H9 (cell line): Measurements from ENCODE around the gene TIMP1. TPM values are rescaled to one million over a fixed set of nuclear protein-coding genes. Genes with fewer than 3 reads are reported as not detected.

Experiments used
- DNase-seq: peaks from one replicate; pipeline ENCODE4 v3.0.0-alpha.2; 2017
- H2AFZ ChIP-seq: one replicate; pipeline ENCODE4 v1.6.1; 2013; ENCODE audit warnings: mild to moderate bottlenecking, low read length, control low read depth, moderate library complexity
- H2AK5ac ChIP-seq: 2 replicates; pipeline ENCODE4 v1.6.1; 2013; ENCODE audit warnings: low read length, control low read depth, mixed read lengths; ENCODE audit not compliant: insufficient read length
- H2BK120ac ChIP-seq: one replicate; pipeline ENCODE4 v1.6.1; 2013; ENCODE audit warnings: low read depth, mild to moderate bottlenecking, low read length, control low read depth, inconsistent platforms; ENCODE audit not compliant: poor library complexity, severe bottlenecking
- H2BK12ac ChIP-seq: 2 replicates; pipeline ENCODE4 v1.6.1; 2013; ENCODE audit warnings: low read length, control low read depth, mixed read lengths, low read depth; ENCODE audit not compliant: insufficient read length
- H2BK15ac ChIP-seq: 2 replicates; pipeline ENCODE4 v1.6.1; 2013; ENCODE audit warnings: low read depth, low read length, control low read depth
- H2BK20ac ChIP-seq: one replicate; pipeline ENCODE4 v1.6.1; 2013; ENCODE audit warnings: low read depth, mild to moderate bottlenecking, low read length, control low read depth, inconsistent platforms; ENCODE audit not compliant: poor library complexity, severe bottlenecking
- H2BK5ac ChIP-seq: 2 replicates; pipeline ENCODE4 v1.6.1; 2013; ENCODE audit warnings: low read length, control low read depth, mixed read lengths; ENCODE audit not compliant: insufficient read length
- H3K14ac ChIP-seq: 2 replicates; pipeline ENCODE4 v1.6.1; 2013; ENCODE audit warnings: low read length, control low read depth; ENCODE audit not compliant: insufficient read depth
- H3K18ac ChIP-seq: 2 replicates; pipeline ENCODE4 v1.6.1; 2013; ENCODE audit warnings: low read depth, mild to moderate bottlenecking, mixed read lengths, low read length, control low read depth; ENCODE audit not compliant: insufficient read length
- H3K23ac ChIP-seq: 2 replicates; pipeline ENCODE4 v1.6.1; 2013; ENCODE audit warnings: low read length, control low read depth, mixed read lengths, low read depth; ENCODE audit not compliant: insufficient read length
- H3K23me2 ChIP-seq: 2 replicates; pipeline ENCODE4 v1.6.1; 2013; ENCODE audit warnings: low read depth, mild to moderate bottlenecking, mixed read lengths, low read length, control low read depth; ENCODE audit not compliant: insufficient read length, poor library complexity, severe bottlenecking
- H3K27ac ChIP-seq: 2 replicates; pipeline ENCODE4 v1.5.1; 2013; ENCODE audit warnings: low read length, control low read depth, mixed read lengths, low read depth; ENCODE audit not compliant: insufficient read length
- H3K27me3 ChIP-seq: 2 replicates; pipeline ENCODE4 v1.6.1; 2013; ENCODE audit warnings: low read length, control low read depth, inconsistent platforms; ENCODE audit not compliant: insufficient read depth
- H3K4ac ChIP-seq: 2 replicates; pipeline ENCODE4 v1.6.1; 2013; ENCODE audit warnings: low read depth, mild to moderate bottlenecking, control low read depth, inconsistent platforms, low read length, moderate library complexity
- H3K4me1 ChIP-seq: 2 replicates; pipeline ENCODE4 v1.6.1; 2013; ENCODE audit warnings: low read length, control low read depth, inconsistent platforms; ENCODE audit not compliant: insufficient read depth
- H3K4me2 ChIP-seq: 2 replicates; pipeline ENCODE4 v1.6.1; 2013; ENCODE audit warnings: low read length, control low read depth, mixed read lengths; ENCODE audit not compliant: insufficient read length, insufficient read depth
- H3K56ac ChIP-seq: 2 replicates; pipeline ENCODE4 v1.6.1; 2013; ENCODE audit warnings: low read depth, mild to moderate bottlenecking, mixed read lengths, low read length, control low read depth; ENCODE audit not compliant: insufficient read length
- H3K79me1 ChIP-seq: 2 replicates; pipeline ENCODE4 v1.6.1; 2013; ENCODE audit warnings: low read depth, mild to moderate bottlenecking, moderate library complexity, low read length, control low read depth, inconsistent platforms; ENCODE audit not compliant: insufficient read depth, poor library complexity, severe bottlenecking
- H3K79me2 ChIP-seq: 2 replicates; pipeline ENCODE4 v1.6.1; 2013; ENCODE audit warnings: low read length, control low read depth, inconsistent platforms; ENCODE audit not compliant: insufficient read depth
- H3K9ac ChIP-seq: 2 replicates; pipeline ENCODE4 v1.6.1; 2013; ENCODE audit warnings: low read length, control low read depth, mixed read lengths; ENCODE audit not compliant: insufficient read length; ENCODE audit errors: extremely low read depth
- H3K9me3 ChIP-seq: one replicate; pipeline ENCODE4 v1.6.1; 2013; ENCODE audit warnings: low read depth, low read length, inconsistent platforms; ENCODE audit not compliant: control insufficient read depth
- H3T11ph ChIP-seq: one replicate; pipeline ENCODE4 v1.6.1; 2013; ENCODE audit warnings: mild to moderate bottlenecking, low read length, control low read depth, inconsistent platforms
- H4K20me1 ChIP-seq: one replicate; pipeline ENCODE4 v1.6.1; 2013; ENCODE audit not compliant: control insufficient read depth, insufficient read length, insufficient read depth
- H4K5ac ChIP-seq: 2 replicates; pipeline ENCODE4 v1.6.1; 2013; ENCODE audit warnings: low read depth, mild to moderate bottlenecking, mixed read lengths, low read length, control low read depth; ENCODE audit not compliant: insufficient read length
- H4K8ac ChIP-seq: replicated peaks from 2 replicates; pipeline ENCODE4 v1.6.1; 2013; ENCODE audit warnings: low read length, control low read depth, mixed read lengths, low read depth; ENCODE audit not compliant: insufficient read length
- H4K91ac ChIP-seq: 2 replicates; pipeline ENCODE4 v1.6.1; 2013; ENCODE audit warnings: low read depth, mild to moderate bottlenecking, moderate library complexity, mixed read lengths, low read length, control low read depth; ENCODE audit not compliant: insufficient read length
- H3K27ac Mint-ChIP-seq, 3 experiments: 2 replicates in 2 of 3; 3 replicates in 1 of 3; pipeline ENCODE4 v1.8.0; 2020 to 2021; ENCODE audit warnings: mixed read lengths in 3 of 3, mild to moderate bottlenecking in 1 of 3, moderate library complexity in 1 of 3
- H3K27me3 Mint-ChIP-seq: 2 replicates; pipeline ENCODE4 v1.8.0; 2021; ENCODE audit warnings: low read depth, mild to moderate bottlenecking, moderate library complexity, mixed read lengths
- H3K36me3 Mint-ChIP-seq, 3 experiments: 2 replicates in 2 of 3; 3 replicates in 1 of 3; pipeline ENCODE4 v1.8.0; 2020 to 2021; ENCODE audit warnings: low read depth in 3 of 3, mixed read lengths in 3 of 3; ENCODE audit not compliant: insufficient read depth in 1 of 3
- H3K4me1 Mint-ChIP-seq, 2 experiments: 2 replicates each; pipeline ENCODE4 v1.8.0; 2020; ENCODE audit warnings: mixed read lengths in 2 of 2
- H3K4me3 Mint-ChIP-seq, 2 experiments: 2 replicates in 1 of 2; 3 replicates in 1 of 2; pipeline ENCODE4 v1.8.0; 2020 to 2021; ENCODE audit warnings: mild to moderate bottlenecking in 2 of 2, mixed read lengths in 2 of 2, moderate library complexity in 1 of 2
- H3K9me3 Mint-ChIP-seq, 2 experiments: 2 replicates in 1 of 2; 3 replicates in 1 of 2; pipeline ENCODE4 v1.8.0; 2020; ENCODE audit warnings: mild to moderate bottlenecking in 2 of 2, mixed read lengths in 2 of 2, moderate library complexity in 1 of 2
- WGBS: extraction: QIAGEN DNeasy Blood & Tissue Kit; methylation state at CpG from one replicate; pipeline ENCODE4 v1.1.7; 2013; ENCODE audit warnings: missing lambda C conversion rate, low lambda C conversion rate, mixed read lengths; ENCODE audit not compliant: insufficient read length; ENCODE audit errors: extremely low coverage; 5-methylcytosine and 5-hydroxymethylcytosine counted together
- total RNA-seq: library from RNA; stranded (reverse); gene quantifications from 2 replicates; pipeline ENCODE4 v1.2.1, GENCODE V29; 2021
- TF ChIP-seq, protein P1 (sequence below): fragments of 200-600 bp; sonication (generic); conservative IDR thresholded peaks from 3 replicates; pipeline ENCODE4 v1.8.0; 2021; ENCODE audit warnings: antibody characterized with exemption, mild to moderate bottlenecking

Gene TIMP1
- total RNA-seq, 1 experiment from 2014 or later = 65.1 TPM

GRCh38 chrX:47619486-47620302 lies 37.5 kb downstream of the TIMP1 start, which contains the start of gene SYN1:
Gene SYN1 (minus strand): TSS chrX:47619857. CDS start chrX:47619728, 129 bp downstream.
- H3K4me2 ChIP-seq = peak within 1 kb of the TSS; percentile 5
- H3K23me2 ChIP-seq = peaks cover 3% of the 10 kb centered on the region
- no peaks in the 10 kb centered on the region for H4K20me1 ChIP-seq
- H4K5ac ChIP-seq = no peak within 1 kb of the TSS
- H3K4me1 ChIP-seq = peaks cover 3% of the 10 kb centered on the region; the same call in 1 of the 2 replicates
- no peak within 1 kb of the TSS for H2BK15ac ChIP-seq
- DNase-seq = peak; percentile 79
- no peak within 1 kb of the TSS for H2BK120ac ChIP-seq
- H2BK5ac ChIP-seq = no peak within 1 kb of the TSS
- Mint-ChIP-seq H3K4me3 (peak within 1 kb of the TSS; percentile 59 to 71), H3K36me3 (peaks cover 0 to 5% (median 4%) of the 10 kb centered on the region in 3 experiments; a peak in 3 of 7 replicates), H3K9me3 (peaks cover 70 to 80% of the 10 kb centered on the region in 2 experiments), H3K27me3 (peaks cover 18% of the 10 kb centered on the region), H3K4me1 (peaks cover 8 to 19% of the 10 kb centered on the region in 2 experiments), H3K27ac (no peak within 1 kb of the TSS)
- H2AK5ac ChIP-seq = no peak within 1 kb of the TSS
- H3K4ac ChIP-seq = no peak within 1 kb of the TSS
- no peaks in the 10 kb centered on the region for H3K27me3 ChIP-seq
- no peak within 1 kb of the TSS for H3K27ac ChIP-seq
- H3K14ac ChIP-seq = no peak within 1 kb of the TSS
- H4K8ac ChIP-seq = no peak within 1 kb of the TSS
- TF ChIP-seq, protein P1, sequence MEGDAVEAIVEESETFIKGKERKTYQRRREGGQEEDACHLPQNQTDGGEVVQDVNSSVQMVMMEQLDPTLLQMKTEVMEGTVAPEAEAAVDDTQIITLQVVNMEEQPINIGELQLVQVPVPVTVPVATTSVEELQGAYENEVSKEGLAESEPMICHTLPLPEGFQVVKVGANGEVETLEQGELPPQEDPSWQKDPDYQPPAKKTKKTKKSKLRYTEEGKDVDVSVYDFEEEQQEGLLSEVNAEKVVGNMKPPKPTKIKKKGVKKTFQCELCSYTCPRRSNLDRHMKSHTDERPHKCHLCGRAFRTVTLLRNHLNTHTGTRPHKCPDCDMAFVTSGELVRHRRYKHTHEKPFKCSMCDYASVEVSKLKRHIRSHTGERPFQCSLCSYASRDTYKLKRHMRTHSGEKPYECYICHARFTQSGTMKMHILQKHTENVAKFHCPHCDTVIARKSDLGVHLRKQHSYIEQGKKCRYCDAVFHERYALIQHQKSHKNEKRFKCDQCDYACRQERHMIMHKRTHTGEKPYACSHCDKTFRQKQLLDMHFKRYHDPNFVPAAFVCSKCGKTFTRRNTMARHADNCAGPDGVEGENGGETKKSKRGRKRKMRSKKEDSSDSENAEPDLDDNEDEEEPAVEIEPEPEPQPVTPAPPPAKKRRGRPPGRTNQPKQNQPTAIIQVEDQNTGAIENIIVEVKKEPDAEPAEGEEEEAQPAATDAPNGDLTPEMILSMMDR = peak; percentile 28; the same call in 2 of the 3 replicates
- H3K56ac ChIP-seq = no peak within 1 kb of the TSS
- H4K91ac ChIP-seq = no peak within 1 kb of the TSS
- H3T11ph ChIP-seq = no peak within 1 kb of the TSS
- WGBS = no CpG with 5 or more reads among the region's 88 CpGs
- no peak within 1 kb of the TSS for H3K18ac ChIP-seq
- no peaks in the 10 kb centered on the region for H3K79me1 ChIP-seq
- no peak within 1 kb of the TSS for H2BK20ac ChIP-seq
- no peaks in the 10 kb centered on the region for H3K79me2 ChIP-seq
- no peak within 1 kb of the TSS for H3K23ac ChIP-seq
- H2AFZ ChIP-seq = no peak within 1 kb of the TSS
- H3K9ac ChIP-seq = no peak within 1 kb of the TSS
- H3K9me3 ChIP-seq = peaks cover 29% of the 10 kb centered on the region
- H2BK12ac ChIP-seq = no peak within 1 kb of the TSS
